Neural cell (in vitro differentiated cells): ENCODE results near the gene GPR139.

Experiments used
- CTCF ChIP-seq: fragments of 450-650 bp; IDR thresholded peaks from 2 replicates; pipeline ENCODE4 v1.5.1; 2014; ENCODE audit warnings: antibody characterized with exemption, mild to moderate bottlenecking, moderate library complexity; ENCODE audit not compliant: poor library complexity, severe bottlenecking
- EP300 ChIP-seq: fragments of 450-650 bp; conservative IDR thresholded peaks from 2 replicates; pipeline ENCODE4 v1.6.1; 2014; ENCODE audit warnings: antibody characterized with exemption, mild to moderate bottlenecking, moderate library complexity; ENCODE audit not compliant: poor library complexity, severe bottlenecking
- EZH2 ChIP-seq: fragments of 200-600, 300-800 bp; shearing (Covaris generic), sonication (generic); IDR thresholded peaks from 2 replicates; pipeline ENCODE4 v1.6.1; 2014; ENCODE audit warnings: antibody characterized with exemption, low read length, borderline replicate concordance, mild to moderate bottlenecking; ENCODE audit not compliant: insufficient read depth, poor library complexity, severe bottlenecking

GRCh38 chr16:20064931-20065330 is 8.8 kb downstream of the GPR139 start:
- no peak for TF ChIP-seq EP300
- TF ChIP-seq CTCF, result no peak
- no peak for TF ChIP-seq EZH2
